HepG2 (cell line): ENCODE measurements around the gene PPP2R2B. TPM values are rescaled to one million over a fixed set of nuclear protein-coding genes. Genes with fewer than 3 reads are reported as not detected.

Experiments
- ATAC-seq: fragments of 200-7000 bp; cut with Tn5 transposase; 3 replicates; pipeline ENCODE4 v1.9.1; 2020; ENCODE audit warnings: mild to moderate bottlenecking, moderate library complexity
- BruUV-seq: library from RNA; stranded (reverse); fragments of 400-500 nt; replicated peaks from 2 replicates; lab custom pipeline; 2021; lab: Mats Ljungman, UMichigan
- CTCF ChIA-PET: fragments of 300-600 bp; formaldehyde crosslinking; extraction: SDS; loops from one replicate; lab custom pipeline; 2021; ENCODE audit warnings: low total read pairs, inconsistent platforms, low intra/inter-chr PET ratio; lab: Yijun Ruan, JAX
- POLR2A ChIA-PET: fragments of 350-600 bp; sonication (Branson Sonifier 250); formaldehyde crosslinking; loops from one replicate; lab custom pipeline; 2020; ENCODE audit warnings: antibody characterized with exemption, inconsistent platforms; lab: Yijun Ruan, JAX
- DNase-seq: peaks from one replicate; pipeline ENCODE4 v3.0.0-alpha.2; 2015; ENCODE audit warnings: low spot score
- FAIRE-seq: peaks from 3 replicates; lab custom pipeline; 2011; peaks lifted over from hg19 to GRCh38; lab: Jason Lieb, UNC
- H2AFZ ChIP-seq: one replicate; pipeline ENCODE4 v1.6.1; 2011; ENCODE audit warnings: low read length, inconsistent platforms
- H3K27ac ChIP-seq: fragments of 300-600 bp; 3 replicates; pipeline ENCODE4 v1.8.0; 2011; ENCODE audit warnings: mixed run types, mild to moderate bottlenecking, mixed read lengths, low read length, inconsistent platforms; ENCODE audit not compliant: insufficient read depth; ENCODE audit errors: extremely low read length
- H3K27me3 ChIP-seq, 2 experiments: fragments of 200-600 bp in 1 of 2; 2 replicates in 1 of 2; 3 replicates in 1 of 2; pipeline versions ENCODE4 v1.6.0 to v1.8.0; 2011; ENCODE audit warnings: low read length in 2 of 2, mild to moderate bottlenecking in 2 of 2, moderate library complexity in 2 of 2, inconsistent platforms in 1 of 2; ENCODE audit not compliant: insufficient read depth in 2 of 2, control insufficient read depth in 1 of 2
- H3K36me3 ChIP-seq, 2 experiments: fragments of 200-600 bp in 1 of 2; replicated peaks in 1 of 2; 2 replicates in 1 of 2; 3 replicates in 1 of 2; pipeline versions ENCODE4 v1.5.1 to v1.8.0; 2011; ENCODE audit warnings: low read length in 2 of 2, inconsistent platforms in 1 of 2; ENCODE audit not compliant: insufficient read depth in 2 of 2, control insufficient read depth in 1 of 2
- H3K4me1 ChIP-seq: 2 replicates; pipeline ENCODE4 v1.5.1; 2012; ENCODE audit warnings: low read length, inconsistent platforms; ENCODE audit not compliant: insufficient read depth
- H3K4me2 ChIP-seq: 2 replicates; pipeline ENCODE4 v1.6.0; 2011; ENCODE audit warnings: low read depth, low read length, inconsistent platforms
- H3K4me3 ChIP-seq, 3 experiments: fragments of 200-600 bp in 1 of 3; sonication (generic), shearing (Covaris generic) in 1 of 3; replicated peaks in 1 of 3; 2 replicates each; pipeline ENCODE4 v1.5.1; 2011 to 2016; ENCODE audit warnings: low read length in 3 of 3, inconsistent platforms in 2 of 3, low read depth in 2 of 3, mild to moderate bottlenecking in 2 of 3, control low read depth in 1 of 3, mixed read lengths in 1 of 3; ENCODE audit not compliant: insufficient read depth in 1 of 3
- H3K79me2 ChIP-seq: one replicate; pipeline ENCODE4 v1.6.1; 2011; ENCODE audit warnings: low read length, inconsistent platforms; ENCODE audit not compliant: insufficient read depth
- H3K9ac ChIP-seq: 2 replicates; pipeline ENCODE4 v1.6.0; 2011; ENCODE audit warnings: mild to moderate bottlenecking, low read depth, low read length, inconsistent platforms; ENCODE audit not compliant: insufficient read depth
- H3K9me3 ChIP-seq: 2 replicates; pipeline ENCODE4 v1.5.1; 2012; ENCODE audit warnings: mild to moderate bottlenecking, low read length
- H4K20me1 ChIP-seq: 2 replicates; pipeline ENCODE4 v1.6.0; 2011; ENCODE audit warnings: inconsistent platforms, mild to moderate bottlenecking, low read length, moderate library complexity; ENCODE audit not compliant: insufficient read depth
- BORCS8-MEF2B ChIP-seq: sonication (generic); formaldehyde crosslinking; IDR thresholded peaks from 2 replicates; pipeline ENCODE4 v1.8.0; 2022; ENCODE audit warnings: mild to moderate bottlenecking, missing genetic modification reagents
- DZIP1 ChIP-seq: sonication (generic); formaldehyde crosslinking; IDR thresholded peaks from 2 replicates; pipeline ENCODE4 v1.5.0; 2020; ENCODE audit warnings: mild to moderate bottlenecking, missing genetic modification reagents
- ELF4 ChIP-seq: sonication (generic); formaldehyde crosslinking; IDR thresholded peaks from 2 replicates; pipeline ENCODE4 v1.5.0; 2020; ENCODE audit warnings: missing genetic modification reagents, mild to moderate bottlenecking, moderate library complexity, borderline replicate concordance
- NFE2 ChIP-seq: sonication (generic); formaldehyde crosslinking; IDR thresholded peaks from 2 replicates; pipeline ENCODE4 v1.4.0; 2020; ENCODE audit warnings: missing genetic modification reagents
- PHF20 ChIP-seq: sonication (generic); formaldehyde crosslinking; IDR thresholded peaks from 2 replicates; pipeline ENCODE4 v1.5.0; 2020; ENCODE audit warnings: mild to moderate bottlenecking, missing genetic modification reagents
- RARA ChIP-seq: IDR thresholded peaks from 2 replicates; pipeline ENCODE4 v1.6.1; 2016; ENCODE audit warnings: missing genetic modification reagents, missing compliant biosample characterization
- RFXANK ChIP-seq: IDR thresholded peaks from 2 replicates; pipeline ENCODE4 v1.6.1; 2016
- TARDBP ChIP-seq: sonication (generic); formaldehyde crosslinking; IDR thresholded peaks from 2 replicates; pipeline ENCODE4 v1.8.0; 2022; ENCODE audit warnings: mild to moderate bottlenecking, missing genetic modification reagents
- WIZ ChIP-seq: sonication (generic); formaldehyde crosslinking; IDR thresholded peaks from 2 replicates; pipeline ENCODE4 v1.5.1; 2020; ENCODE audit warnings: mild to moderate bottlenecking, missing genetic modification reagents
- ZFP37 ChIP-seq: sonication (generic); formaldehyde crosslinking; IDR thresholded peaks from 2 replicates; pipeline ENCODE4 v1.4.0; 2020; ENCODE audit warnings: missing genetic modification reagents, borderline replicate concordance
- ZMAT3 ChIP-seq: sonication (generic); formaldehyde crosslinking; conservative IDR thresholded peaks from 2 replicates; pipeline ENCODE4 v1.7.0; 2021; ENCODE audit warnings: missing genetic modification reagents
- ZNF382 ChIP-seq: sonication (generic); formaldehyde crosslinking; IDR thresholded peaks from 2 replicates; pipeline ENCODE4 v1.5.0; 2020; ENCODE audit warnings: missing genetic modification reagents, mild to moderate bottlenecking, borderline replicate concordance
- ZNF407 ChIP-seq: sonication (generic); formaldehyde crosslinking; IDR thresholded peaks from one replicate; pipeline ENCODE4 v1.5.1; 2020; ENCODE audit warnings: mild to moderate bottlenecking, missing genetic modification reagents; ENCODE audit errors: not compliant biosample characterization
- ZNF672 ChIP-seq: sonication (generic); formaldehyde crosslinking; IDR thresholded peaks from 2 replicates; pipeline ENCODE4 v1.8.1; 2022; ENCODE audit warnings: missing genetic modification reagents
- ZNF891 ChIP-seq: sonication (generic); formaldehyde crosslinking; IDR thresholded peaks from 2 replicates; pipeline ENCODE4 v1.5.0; 2020; ENCODE audit warnings: mild to moderate bottlenecking, missing genetic modification reagents
- WGBS: methylation state at CpG from one replicate; pipeline ENCODE4 v1.1.6; 2017; ENCODE audit warnings: low lambda C conversion rate; 5-methylcytosine and 5-hydroxymethylcytosine counted together
- in situ Hi-C: cut with HindIII; loops from 2 replicates; pipeline ENCODE4 v1.10.0; 2017; ENCODE audit warnings: low pct_unique_long_range_greater_than_20kb; ENCODE audit not compliant: extremely low pct_ligation_motif_present
- intact Hi-C: fragments of 100-400 bp; cut with micrococcal nuclease; formaldehyde crosslinking; loops from one replicate; pipeline ENCODE4 v1.10.0; 2022; ENCODE audit not compliant: unreplicated experiment
- polyA plus RNA-seq, 8 experiments: library from polyadenylated mRNA; depleted of rRNA in 3 of 8; stranded (reverse) in 7 of 8; unstranded in 1 of 8; fragments of >200 nt; fragmentation: Illumina TruSeq in 4 of 8; extraction: Trizol in 4 of 8; gene quantifications; 2 replicates each; pipeline versions ENCODE4 v1.2.1 to v1.2.3, GENCODE V29; 2011 to 2016; ENCODE audit warnings: low read depth in 4 of 8, missing spikeins in 1 of 8, mixed read lengths in 1 of 8; ENCODE audit not compliant: insufficient read depth in 1 of 8
- total RNA-seq, 5 experiments: library from RNA; depleted of rRNA; stranded (reverse); fragments of >200 nt; fragmentation: Illumina TruSeq; extraction: Trizol; gene quantifications; 2 replicates each; pipeline ENCODE4 v1.2.3, GENCODE V29; 2016; ENCODE audit warnings: low read depth in 1 of 5

The PPP2R2B gene
- total and polyA plus RNA-seq, 2 of the 13 experiments (the other 11 are each of a cell fraction or from before 2014, with no cell fraction given): not detected

- H2AFZ ChIP-seq: no peak overlapping the region
- ATAC-seq (no peak), DNase-seq (no peak), FAIRE-seq (no peak)
- no TSS peak for BruUV-seq
- in situ Hi-C loops: no loop called here
- H3K4me1 ChIP-seq: peaks cover 13% of the 10 kb centered on the region
- no peak overlapping the region for H3K9ac ChIP-seq
- H3K27ac ChIP-seq: no peak overlapping the region
- ChIA-PET CTCF (no interaction called here), POLR2A (no interaction called here)
- no peak overlapping the region for H3K4me3 ChIP-seq
- no peaks in the 10 kb centered on the region for H3K36me3 ChIP-seq
- 31% methylated on average over 1 of the region's 1 CpG for WGBS
- no peak overlapping the region for H3K4me2 ChIP-seq
- no peaks in the 10 kb centered on the region for H4K20me1 ChIP-seq
- intact Hi-C loops: no loop called here
- no peaks in the 10 kb centered on the region for H3K79me2 ChIP-seq
- no peaks in the 10 kb centered on the region for H3K9me3 ChIP-seq
- H3K27me3 ChIP-seq: no peaks in the 10 kb centered on the region; a peak in 1 of 5 replicates
- TF ChIP-seq ZNF891 (CRISPR knock-in tag) (no peak), TARDBP (CRISPR knock-in tag) (no peak), ELF4 (CRISPR knock-in tag) (no peak), DZIP1 (CRISPR knock-in tag) (no peak), ZNF672 (no peak), BORCS8-MEF2B (CRISPR knock-in tag) (no peak), RFXANK (CRISPR knock-in tag) (no peak), ZFP37 (CRISPR knock-in tag) (no peak), ZNF407 (CRISPR knock-in tag) (no peak), PHF20 (no peak), ZMAT3 (no peak), RARA (no peak), ZNF382 (CRISPR knock-in tag) (no peak), WIZ (CRISPR knock-in tag) (no peak), NFE2 (CRISPR knock-in tag) (no peak)
These were observed 116.7 kb downstream of the PPP2R2B start for GRCh38 chr5:146761811-146762210.
